Measurements from ENCODE around the gene SERPINA12.

SERPINA12 gene

DNA sequence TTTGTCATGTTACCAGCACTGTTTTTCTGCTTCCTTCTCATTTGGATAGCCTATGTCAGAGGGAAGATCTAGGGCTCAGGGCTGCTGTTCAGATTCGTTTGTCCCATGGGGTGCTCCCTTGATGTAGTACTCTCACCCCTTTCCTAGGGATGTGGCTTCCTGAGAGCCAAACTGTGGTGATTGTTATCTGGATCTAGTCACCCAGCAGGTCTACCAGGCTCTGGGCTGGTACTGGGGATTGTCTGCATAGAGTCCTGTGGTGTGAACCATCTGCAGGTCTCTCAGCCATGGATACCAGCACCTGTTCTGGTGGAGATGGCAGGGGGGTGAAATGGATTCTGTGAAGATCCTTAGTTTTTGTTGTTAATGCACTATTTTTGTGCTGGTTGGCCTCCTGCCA is 51.2 kb downstream of the SERPINA12 start:
- no peak overlapping the region for H3K4me3 Mint-ChIP-seq
- no peaks in the 10 kb centered on the region for H3K4me1 Mint-ChIP-seq (ENCODE audit: low read depth)
- no peak for DNase-seq
- H3K27ac Mint-ChIP-seq: no peak overlapping the region
- peaks cover 5% of the 10 kb centered on the region for H3K9me3 Mint-ChIP-seq
- no peaks in the 10 kb centered on the region for H3K36me3 Mint-ChIP-seq (ENCODE audit: low read depth)
- peaks cover 63% of the 10 kb centered on the region for H3K27me3 Mint-ChIP-seq

DNA sequence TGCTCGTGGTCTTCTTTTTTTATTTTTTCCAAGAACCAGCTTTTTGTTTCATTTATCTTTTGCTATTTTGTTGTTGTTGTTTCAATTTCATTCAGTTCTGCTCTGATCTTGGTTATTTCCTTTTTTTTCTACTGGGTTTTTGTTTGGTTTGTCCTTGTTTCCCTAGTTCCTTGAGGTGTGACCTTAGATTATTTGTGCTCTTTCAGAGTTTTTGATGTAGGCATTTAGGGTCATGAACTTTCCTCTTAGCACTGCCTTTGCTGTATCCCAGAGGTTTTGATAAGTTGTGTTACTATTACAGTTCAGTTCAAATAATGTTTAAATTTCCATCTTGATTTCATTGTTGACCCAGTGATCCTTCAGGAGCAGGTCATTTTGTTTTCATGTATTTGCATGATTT is 53.3 kb downstream of the SERPINA12 start:
- H3K27me3 Mint-ChIP-seq: peaks cover 56% of the 10 kb centered on the region
- no peaks in the 10 kb centered on the region for H3K4me1 Mint-ChIP-seq (ENCODE audit: low read depth)
- DNase-seq: no peak
- H3K9me3 Mint-ChIP-seq: peaks cover 5% of the 10 kb centered on the region
- H3K27ac Mint-ChIP-seq: no peak overlapping the region
- no peaks in the 10 kb centered on the region for H3K36me3 Mint-ChIP-seq (ENCODE audit: low read depth)
- no peak overlapping the region for H3K4me3 Mint-ChIP-seq

DNA sequence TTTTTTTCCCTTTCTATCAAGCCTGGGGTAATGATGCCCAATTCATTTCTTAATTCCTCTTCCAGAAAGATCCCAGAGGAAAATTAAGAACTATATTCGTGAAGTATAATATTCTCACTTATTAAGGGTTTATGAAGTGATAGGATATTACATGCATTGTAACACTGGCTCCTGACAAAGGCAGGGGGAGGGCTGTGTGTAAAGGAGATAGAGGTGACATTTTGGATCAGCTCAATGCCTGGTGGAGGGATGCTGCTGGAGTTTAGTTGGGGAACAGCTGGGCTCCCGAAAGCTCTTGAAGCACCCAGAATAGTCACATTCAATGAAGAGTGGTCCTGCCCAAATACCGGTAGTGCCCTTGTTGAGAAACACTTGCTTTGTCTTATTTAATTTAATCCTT is 57.4 kb downstream of the SERPINA12 start:
- Mint-ChIP-seq H3K9me3 (peaks cover 5% of the 10 kb centered on the region), H3K27ac (no peak overlapping the region), H3K4me3 (no peak overlapping the region), H3K36me3 (ENCODE audit: low read depth) (no peaks in the 10 kb centered on the region), H3K4me1 (ENCODE audit: low read depth) (no peaks in the 10 kb centered on the region), H3K27me3 (peaks cover 53% of the 10 kb centered on the region)
- DNase-seq: no peak

DNA sequence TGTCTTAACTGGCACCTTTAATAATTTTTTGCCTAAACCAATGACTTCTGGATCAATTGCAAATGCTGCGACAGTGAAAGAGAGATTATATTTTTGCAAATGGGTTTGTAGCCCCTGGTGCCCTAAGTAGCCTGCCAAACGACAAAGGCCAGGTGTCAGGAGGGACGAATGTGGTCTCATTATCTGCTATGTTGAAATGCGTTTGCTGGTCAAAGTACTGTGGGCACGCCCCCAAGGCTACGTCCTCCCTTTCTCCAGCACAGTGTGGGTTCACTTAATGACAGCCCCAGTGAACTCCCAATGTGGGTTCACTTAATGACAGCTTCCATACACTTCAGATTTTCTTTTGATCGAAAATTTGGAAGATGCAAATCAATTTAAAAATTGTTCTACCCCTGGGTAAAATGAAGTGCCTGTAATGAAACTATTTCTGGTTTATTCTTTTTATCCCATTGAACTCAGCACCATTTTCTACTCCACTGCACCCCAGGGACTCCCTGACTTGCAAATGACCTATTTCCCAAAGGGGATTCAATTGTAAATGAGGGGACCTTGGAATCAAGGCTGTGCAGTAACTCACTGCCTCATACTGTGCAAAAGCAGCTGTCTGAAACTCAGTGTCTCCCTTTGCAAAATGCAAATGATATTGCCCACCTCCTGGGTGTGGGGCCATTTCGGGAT is 58.0 kb downstream of the SERPINA12 start:
- peaks cover 48% of the 10 kb centered on the region for H3K27me3 Mint-ChIP-seq
- H3K4me1 Mint-ChIP-seq (ENCODE audit: low read depth): no peaks in the 10 kb centered on the region
- H3K4me3 Mint-ChIP-seq: no peak overlapping the region
- H3K36me3 Mint-ChIP-seq (ENCODE audit: low read depth): no peaks in the 10 kb centered on the region
- DNase-seq: no peak
- H3K27ac Mint-ChIP-seq: no peak overlapping the region
- H3K9me3 Mint-ChIP-seq: peaks cover 5% of the 10 kb centered on the region

DNA sequence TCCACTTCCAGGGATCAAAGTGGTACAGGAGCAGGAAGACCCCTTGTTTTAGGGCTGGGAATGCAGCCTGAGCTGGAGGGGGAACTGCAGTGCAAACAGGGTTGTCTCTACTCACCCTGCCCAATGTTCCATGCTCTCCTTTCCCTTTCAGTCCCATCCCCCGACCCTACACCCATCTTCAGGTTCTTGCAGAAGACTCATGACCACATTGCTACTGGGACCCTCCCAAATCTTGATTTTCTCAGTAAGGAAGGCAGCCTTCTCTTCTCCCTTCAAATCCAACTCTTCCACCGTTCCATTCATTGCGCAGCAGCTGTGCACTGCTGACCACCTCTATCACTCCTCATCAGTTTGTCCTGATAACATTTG is 58.6 kb downstream of the SERPINA12 start:
- peaks cover 1% of the 10 kb centered on the region for H3K9me3 Mint-ChIP-seq
- H3K27me3 Mint-ChIP-seq: peaks cover 44% of the 10 kb centered on the region
- no peak overlapping the region for H3K4me3 Mint-ChIP-seq
- no peak overlapping the region for H3K27ac Mint-ChIP-seq
- no peaks in the 10 kb centered on the region for H3K36me3 Mint-ChIP-seq (ENCODE audit: low read depth)
- H3K4me1 Mint-ChIP-seq (ENCODE audit: low read depth): no peaks in the 10 kb centered on the region
- no peak for DNase-seq

DNA sequence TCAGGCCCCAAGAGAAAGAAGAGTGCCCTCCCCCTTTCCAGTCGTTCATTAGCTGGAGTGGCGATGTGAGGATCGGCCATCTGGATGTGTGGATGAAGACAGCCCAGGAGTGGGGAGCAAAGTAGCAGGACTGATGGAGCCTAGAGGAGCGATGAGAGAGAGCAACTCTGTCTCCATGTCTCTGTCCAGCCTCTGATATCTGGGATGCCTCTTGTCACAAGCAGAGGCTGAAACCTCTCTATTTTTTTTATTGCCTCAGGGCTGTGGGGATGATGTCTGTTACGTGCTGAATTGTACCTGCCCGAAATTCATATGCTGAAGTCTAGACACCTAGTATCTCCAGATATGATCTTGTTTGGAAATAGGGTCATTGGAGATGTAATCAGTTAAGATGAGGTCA is 59.3 kb downstream of the SERPINA12 start:
- DNase-seq: no peak
- Mint-ChIP-seq H3K9me3 (no peaks in the 10 kb centered on the region), H3K27me3 (peaks cover 40% of the 10 kb centered on the region), H3K27ac (no peak overlapping the region), H3K36me3 (ENCODE audit: low read depth) (no peaks in the 10 kb centered on the region), H3K4me3 (no peak overlapping the region), H3K4me1 (ENCODE audit: low read depth) (no peaks in the 10 kb centered on the region)

DNA sequence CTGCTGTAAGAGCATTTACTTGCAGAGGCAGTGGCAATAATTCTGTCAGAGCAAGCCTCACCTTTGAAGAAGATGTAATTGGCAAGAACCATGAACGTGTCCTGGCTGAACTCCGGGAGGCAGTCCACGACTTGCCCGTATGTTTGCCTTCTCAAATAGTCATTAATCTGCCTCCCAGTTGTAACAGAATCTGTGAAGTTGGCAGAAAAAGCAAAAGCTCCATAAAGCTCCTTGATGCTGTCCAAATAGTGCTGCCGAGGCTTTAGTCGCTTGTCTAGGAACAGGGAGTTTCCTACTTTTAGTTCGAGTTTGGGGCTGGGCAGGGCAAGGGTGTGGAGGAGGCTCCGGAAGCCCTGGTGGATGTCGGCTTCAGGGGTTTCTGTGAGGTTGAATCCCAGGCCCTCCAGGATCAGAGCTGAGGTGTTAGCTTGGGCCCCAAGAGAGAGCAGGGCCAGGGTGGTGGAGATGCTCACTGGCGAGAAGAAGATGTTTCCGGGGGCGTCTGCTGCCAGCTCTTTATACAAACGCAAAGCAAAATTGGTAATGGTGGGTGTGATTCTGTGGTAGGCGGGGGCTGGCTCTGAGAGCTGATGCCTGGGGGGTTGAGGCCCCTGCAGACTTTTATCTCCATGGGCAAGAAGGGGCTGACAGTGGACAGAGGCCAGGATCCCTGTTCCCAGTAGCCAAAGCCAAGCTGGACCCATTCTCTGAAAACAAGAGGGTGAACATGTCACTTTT is 61.0 kb downstream of the SERPINA12 start:
- peaks cover 24% of the 10 kb centered on the region for H3K27me3 Mint-ChIP-seq
- no peak overlapping the region for H3K27ac Mint-ChIP-seq
- no peaks in the 10 kb centered on the region for H3K9me3 Mint-ChIP-seq
- DNase-seq: no peak
- no peaks in the 10 kb centered on the region for H3K36me3 Mint-ChIP-seq (ENCODE audit: low read depth)
- no peaks in the 10 kb centered on the region for H3K4me1 Mint-ChIP-seq (ENCODE audit: low read depth)
- H3K4me3 Mint-ChIP-seq: no peak overlapping the region

DNA sequence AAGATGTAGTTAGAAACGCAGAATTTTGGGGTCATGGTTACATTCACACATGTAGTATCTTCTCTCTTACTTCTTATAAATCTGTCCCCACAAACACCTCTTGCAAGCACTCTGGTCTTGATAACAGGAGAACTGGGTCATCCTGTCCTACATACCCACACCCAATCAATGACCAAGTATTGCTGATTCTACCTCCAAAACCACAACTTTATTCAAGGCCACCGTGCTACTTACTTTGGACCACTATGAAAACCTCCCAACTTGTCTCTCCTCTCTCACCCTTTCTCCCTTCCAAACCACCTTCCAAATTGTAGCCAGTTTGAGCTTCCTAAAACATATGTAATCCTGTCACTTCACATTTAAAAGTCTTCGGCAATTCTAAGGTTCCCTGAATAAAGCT is 62.1 kb downstream of the SERPINA12 start:
- H3K27ac Mint-ChIP-seq: no peak overlapping the region
- H3K27me3 Mint-ChIP-seq: peaks cover 20% of the 10 kb centered on the region
- no peaks in the 10 kb centered on the region for H3K36me3 Mint-ChIP-seq (ENCODE audit: low read depth)
- no peak overlapping the region for H3K4me3 Mint-ChIP-seq
- no peak for DNase-seq
- H3K4me1 Mint-ChIP-seq (ENCODE audit: low read depth): no peaks in the 10 kb centered on the region
- H3K9me3 Mint-ChIP-seq: no peaks in the 10 kb centered on the region

DNA sequence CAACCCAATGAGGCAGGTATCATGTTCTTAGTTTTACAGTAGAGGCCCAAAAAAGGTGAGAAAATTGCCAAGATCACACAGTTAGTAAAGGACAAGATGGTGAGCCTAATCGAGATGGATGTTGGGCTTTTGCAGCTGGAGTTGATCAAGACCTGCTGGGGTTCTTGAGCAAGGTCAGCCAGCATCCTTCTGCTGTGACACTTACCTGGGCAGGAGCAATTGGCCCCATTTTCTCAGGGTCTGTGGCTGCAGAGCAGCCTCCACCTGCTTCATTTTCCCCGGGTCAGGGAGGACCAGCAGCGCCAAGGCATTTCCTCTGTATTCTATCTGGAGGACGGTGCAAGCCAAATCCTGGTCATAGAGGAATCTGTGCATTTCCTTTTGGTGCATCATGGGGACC is 63.1 kb downstream of the SERPINA12 start:
- Mint-ChIP-seq H3K27me3 (peaks cover 27% of the 10 kb centered on the region), H3K4me3 (no peak overlapping the region), H3K4me1 (ENCODE audit: low read depth) (no peaks in the 10 kb centered on the region), H3K27ac (no peak overlapping the region), H3K36me3 (ENCODE audit: low read depth) (no peaks in the 10 kb centered on the region), H3K9me3 (no peaks in the 10 kb centered on the region)
- DNase-seq: no peak

DNA sequence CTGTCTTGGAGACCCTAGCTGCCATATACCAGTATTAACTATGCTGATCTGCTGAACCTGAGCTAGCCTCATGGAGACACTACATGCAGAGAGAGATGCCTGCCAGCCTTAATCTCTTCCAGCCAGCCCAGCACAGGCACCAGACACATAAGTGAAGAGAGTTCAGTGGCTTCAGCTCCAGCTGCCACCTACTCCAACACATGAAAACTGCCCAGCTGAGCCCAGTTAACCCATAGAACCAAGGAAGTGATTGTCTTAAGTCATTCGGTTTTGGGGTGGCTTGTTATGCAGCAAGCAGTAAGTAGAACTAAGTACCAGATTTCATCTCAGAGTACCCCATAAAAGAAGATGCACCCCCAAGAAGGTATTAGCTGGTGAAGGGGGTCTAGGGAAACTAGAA is 64.3 kb downstream of the SERPINA12 start:
- Mint-ChIP-seq H3K27ac (no peak overlapping the region), H3K9me3 (no peaks in the 10 kb centered on the region), H3K4me1 (ENCODE audit: low read depth) (no peaks in the 10 kb centered on the region), H3K27me3 (peaks cover 21% of the 10 kb centered on the region), H3K36me3 (ENCODE audit: low read depth) (no peaks in the 10 kb centered on the region), H3K4me3 (no peak overlapping the region)
- DNase-seq: no peak

DNA sequence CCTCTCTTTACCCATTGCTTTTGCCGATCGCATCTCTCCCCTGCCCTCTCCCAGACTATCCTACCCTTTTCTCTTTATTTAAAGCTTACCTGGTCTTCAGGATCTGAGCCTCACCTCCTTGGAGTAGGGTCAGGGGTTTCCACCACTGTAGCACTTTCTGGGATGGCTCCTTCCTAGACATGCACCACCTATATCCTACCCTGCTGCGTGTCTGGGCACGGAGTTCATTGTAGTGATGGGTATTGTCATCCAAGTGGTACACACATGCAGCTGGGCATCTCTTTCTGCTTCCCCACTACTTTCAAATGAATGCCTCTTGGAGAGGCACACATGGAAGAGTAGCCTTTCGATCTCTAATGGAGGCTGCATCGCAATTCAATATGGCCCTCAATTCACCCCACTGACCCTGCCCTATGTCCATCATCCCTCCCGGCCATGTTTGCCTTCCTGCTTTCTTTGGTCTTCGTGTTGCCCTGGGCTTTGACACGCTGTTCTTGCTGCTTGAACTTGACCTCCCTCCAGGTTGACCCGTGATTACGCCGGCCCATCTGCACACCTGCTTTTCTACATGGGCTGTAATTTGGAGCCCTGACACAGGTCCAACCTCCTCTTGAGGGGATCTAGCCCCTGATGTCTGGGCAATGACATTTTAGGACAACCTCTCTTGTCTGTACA is 67.6 kb downstream of the SERPINA12 start:
- Mint-ChIP-seq H3K36me3 (ENCODE audit: low read depth) (no peaks in the 10 kb centered on the region), H3K27me3 (peaks cover 13% of the 10 kb centered on the region), H3K4me3 (no peak overlapping the region), H3K9me3 (no peaks in the 10 kb centered on the region), H3K27ac (no peak overlapping the region), H3K4me1 (ENCODE audit: low read depth) (no peaks in the 10 kb centered on the region)
- DNase-seq: no peak

DNA sequence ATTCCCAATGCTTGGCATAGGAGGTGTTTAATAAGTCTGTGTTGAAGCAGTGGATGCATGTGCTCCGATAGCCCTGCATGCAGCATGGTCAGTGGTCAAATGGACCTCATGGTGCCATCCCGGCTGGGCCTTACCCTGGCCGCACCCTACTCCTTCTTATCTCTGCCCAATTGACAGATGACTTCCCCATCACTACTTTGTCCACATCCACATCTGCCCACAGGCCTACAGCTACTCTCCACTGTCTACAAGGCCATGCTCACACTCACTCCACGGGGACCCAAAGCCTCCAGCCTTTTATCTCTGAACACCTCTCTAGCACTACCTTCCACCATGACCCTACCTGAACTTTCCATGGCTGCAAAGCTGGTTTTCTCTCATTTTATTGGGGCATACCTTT is 68.1 kb downstream of the SERPINA12 start:
- Mint-ChIP-seq H3K27ac (no peak overlapping the region), H3K36me3 (ENCODE audit: low read depth) (no peaks in the 10 kb centered on the region), H3K4me1 (ENCODE audit: low read depth) (no peaks in the 10 kb centered on the region), H3K9me3 (no peaks in the 10 kb centered on the region), H3K4me3 (no peak overlapping the region), H3K27me3 (peaks cover 16% of the 10 kb centered on the region)
- no peak for DNase-seq

DNA sequence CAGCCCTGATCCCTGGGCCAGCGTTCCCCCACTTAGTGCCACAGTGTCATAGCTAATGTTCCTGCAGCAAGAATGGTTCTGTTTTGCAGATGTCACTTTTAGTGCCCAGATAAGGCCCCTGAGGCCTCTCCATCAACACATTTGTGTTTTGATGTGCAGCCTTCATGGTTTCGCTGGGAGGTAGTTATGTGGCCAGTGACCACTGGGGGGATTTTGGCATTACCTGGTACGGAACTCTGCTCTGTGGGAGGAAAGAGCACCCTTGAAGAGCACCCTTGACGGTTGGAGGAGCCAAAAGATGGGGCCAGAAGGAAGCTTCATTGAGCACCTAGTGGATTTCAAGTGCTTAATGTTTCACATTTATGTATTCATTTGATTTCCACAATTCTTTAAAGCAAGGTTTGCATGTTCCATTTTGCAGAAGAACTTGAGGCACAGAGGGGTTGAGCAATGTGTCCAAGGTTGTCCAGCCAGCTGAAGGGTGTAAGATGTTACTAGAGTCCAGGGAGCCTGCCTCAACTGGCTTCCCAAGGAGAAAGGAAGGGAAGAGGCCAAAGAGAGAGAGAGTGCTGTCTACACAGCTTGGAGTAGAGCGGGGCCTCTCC is 69.7 kb downstream of the SERPINA12 start:
- H3K4me3 Mint-ChIP-seq: no peak overlapping the region
- peaks cover 28% of the 10 kb centered on the region for H3K27me3 Mint-ChIP-seq
- no peaks in the 10 kb centered on the region for H3K9me3 Mint-ChIP-seq
- H3K4me1 Mint-ChIP-seq (ENCODE audit: low read depth): no peaks in the 10 kb centered on the region
- no peak for DNase-seq
- H3K27ac Mint-ChIP-seq: no peak overlapping the region
- H3K36me3 Mint-ChIP-seq (ENCODE audit: low read depth): no peaks in the 10 kb centered on the region
